22Rv1 (cell line): Measurements from ENCODE around the gene TANGO2.

Experiments
- ZFX ChIP-seq: fragments of 450-650 bp; IDR thresholded peaks from 2 replicates; pipeline ENCODE4 v1.6.1; 2017; ENCODE audit warnings: antibody characterized with exemption, borderline replicate concordance
- TF ChIP-seq, protein P1 (sequence below): fragments of 450-650 bp; IDR thresholded peaks from 2 replicates; pipeline ENCODE4 v1.5.1; 2017; ENCODE audit warnings: mild to moderate bottlenecking

DNA sequence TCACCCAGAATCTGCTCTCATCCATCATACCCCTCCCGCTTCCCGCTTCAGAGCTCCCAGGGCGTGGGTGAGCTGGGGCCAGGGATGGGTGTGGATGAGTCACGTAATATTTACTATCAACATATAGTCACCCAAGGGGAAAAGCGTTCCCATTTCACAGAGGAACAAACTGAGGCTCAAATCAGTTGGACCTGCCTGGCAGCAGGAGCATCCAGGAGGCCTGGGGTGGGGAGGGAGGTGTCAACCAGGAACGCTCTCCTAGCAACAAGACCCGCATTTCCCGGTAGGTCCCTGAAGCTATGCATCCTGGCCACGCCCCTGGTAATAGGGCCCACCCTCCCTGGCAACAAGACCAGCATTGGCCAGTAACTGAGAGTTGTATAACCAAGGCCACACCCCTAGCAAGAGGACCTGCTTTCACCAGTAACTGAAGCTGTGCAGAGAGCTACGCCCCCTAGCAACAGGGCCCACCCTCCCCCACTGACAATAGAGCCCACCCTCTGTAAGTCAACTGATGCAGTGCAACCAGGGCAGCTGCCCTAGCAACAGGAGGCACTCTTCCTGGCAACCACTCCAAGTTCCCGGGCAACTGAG lies 46.5 kb upstream of the TANGO2 start:
- TF ChIP-seq, protein P1, sequence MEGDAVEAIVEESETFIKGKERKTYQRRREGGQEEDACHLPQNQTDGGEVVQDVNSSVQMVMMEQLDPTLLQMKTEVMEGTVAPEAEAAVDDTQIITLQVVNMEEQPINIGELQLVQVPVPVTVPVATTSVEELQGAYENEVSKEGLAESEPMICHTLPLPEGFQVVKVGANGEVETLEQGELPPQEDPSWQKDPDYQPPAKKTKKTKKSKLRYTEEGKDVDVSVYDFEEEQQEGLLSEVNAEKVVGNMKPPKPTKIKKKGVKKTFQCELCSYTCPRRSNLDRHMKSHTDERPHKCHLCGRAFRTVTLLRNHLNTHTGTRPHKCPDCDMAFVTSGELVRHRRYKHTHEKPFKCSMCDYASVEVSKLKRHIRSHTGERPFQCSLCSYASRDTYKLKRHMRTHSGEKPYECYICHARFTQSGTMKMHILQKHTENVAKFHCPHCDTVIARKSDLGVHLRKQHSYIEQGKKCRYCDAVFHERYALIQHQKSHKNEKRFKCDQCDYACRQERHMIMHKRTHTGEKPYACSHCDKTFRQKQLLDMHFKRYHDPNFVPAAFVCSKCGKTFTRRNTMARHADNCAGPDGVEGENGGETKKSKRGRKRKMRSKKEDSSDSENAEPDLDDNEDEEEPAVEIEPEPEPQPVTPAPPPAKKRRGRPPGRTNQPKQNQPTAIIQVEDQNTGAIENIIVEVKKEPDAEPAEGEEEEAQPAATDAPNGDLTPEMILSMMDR, result no peak
- TF ChIP-seq ZFX, result no peak
